HG02759 (cell line): ENCODE data around the gene TAF1A.

Experiments used
- ATAC-seq: cut with Tn5 transposase; IDR thresholded peaks from one replicate; pipeline ENCODE4 v1.9.1; 2021; ENCODE audit warnings: mild to moderate bottlenecking, moderate library complexity; ENCODE audit not compliant: unreplicated experiment

Gene TAF1A

GRCh38 chr1:222539951-222540597 is 49.7 kb downstream of the TAF1A start:
- ATAC-seq: no peak

GRCh38 chr1:222535455-222535854 is 54.3 kb downstream of the TAF1A start:
- no peak for ATAC-seq

- ATAC-seq: no peak
Observed at GRCh38 chr1:222530852-222531251, 58.9 kb downstream of the TAF1A start.

GRCh38 chr1:222529916-222530315 is 59.8 kb downstream of the TAF1A start:
- ATAC-seq: no peak

- ATAC-seq: no peak
Observed at GRCh38 chr1:222529181-222529580, 60.6 kb downstream of the TAF1A start.

GRCh38 chr1:222525951-222526350 is 63.8 kb downstream of the TAF1A start:
- ATAC-seq: no peak

- ATAC-seq: no peak
Observed at GRCh38 chr1:222523852-222524251, 65.9 kb downstream of the TAF1A start.

GRCh38 chr1:222522105-222522915 is 67.4 kb downstream of the TAF1A start:
- ATAC-seq: no peak

GRCh38 chr1:222521299-222522104 is 68.2 kb downstream of the TAF1A start:
- ATAC-seq: no peak
